GM10847 (cell line): Measurements from ENCODE around the gene PCDH8.

ENCODE experiments used
- POLR2A ChIP-seq: IDR thresholded peaks from 2 replicates; pipeline ENCODE4 v1.6.1; 2011; ENCODE audit not compliant: insufficient read length; ENCODE audit errors: extremely low read depth

PCDH8 gene

GRCh38 chr13:52804202-52804641 is 44.2 kb downstream of the PCDH8 start:
- TF ChIP-seq POLR2A: no peak

DNA sequence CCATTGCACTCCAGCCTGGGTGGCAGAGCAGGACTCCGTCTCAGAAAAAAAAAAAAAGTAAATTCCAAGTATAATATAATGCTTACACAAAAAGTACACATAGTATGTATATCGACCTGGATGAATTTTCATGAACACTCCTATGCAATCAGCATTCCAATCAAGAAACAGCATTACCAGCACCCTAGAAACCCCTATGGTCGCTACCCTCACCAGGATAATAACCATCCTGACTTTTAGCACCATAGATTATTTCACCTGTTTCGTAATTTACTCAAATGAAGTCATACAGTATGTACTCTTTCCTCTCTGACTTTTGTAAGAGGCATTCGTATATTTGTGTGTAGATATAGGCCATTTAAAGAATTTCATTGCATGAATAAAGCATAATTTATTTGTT is 47.6 kb downstream of the PCDH8 start:
- no peak for TF ChIP-seq POLR2A

- no peak for TF ChIP-seq POLR2A
These were observed 49.5 kb downstream of the PCDH8 start for GRCh38 chr13:52798770-52799430.

DNA sequence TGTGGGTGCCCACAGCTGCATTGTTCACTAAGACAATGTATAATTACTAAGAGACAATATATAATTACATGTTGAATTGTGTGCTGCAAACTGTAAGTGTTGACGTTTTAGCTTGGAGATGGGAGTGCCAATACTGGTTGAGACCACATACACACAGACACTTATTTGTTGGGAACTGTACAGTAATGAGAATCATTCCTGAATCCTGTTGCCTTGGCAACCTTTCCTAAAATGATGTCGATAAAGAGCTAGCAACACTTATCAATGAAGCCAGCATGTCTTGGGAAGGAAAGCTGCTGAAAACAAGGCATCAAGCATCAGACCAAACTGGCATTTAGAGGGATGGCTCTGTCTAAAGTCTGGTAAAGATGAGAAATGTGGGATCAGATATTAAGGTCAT is 51.3 kb downstream of the PCDH8 start:
- TF ChIP-seq POLR2A: no peak

- no peak for TF ChIP-seq POLR2A
These were observed 53.9 kb downstream of the PCDH8 start for GRCh38 chr13:52794589-52794988.

- TF ChIP-seq POLR2A: no peak
These were observed 54.9 kb downstream of the PCDH8 start for GRCh38 chr13:52793515-52794061.
